ENCODE data around the gene NR4A3. TPM values are rescaled to one million over a fixed set of nuclear protein-coding genes. Genes with fewer than 3 reads are reported as not detected.

NR4A3 gene
- total and polyA plus RNA-seq, 9 of the 15 experiments (the other 6 are each of a cell fraction or from before 2014, with no cell fraction given), result 0.04 to 0.07 TPM; not detected in 7

GRCh38 chr9:99852617-99853016 is 30.9 kb downstream of the NR4A3 start:
- 0% methylated on average over 4 of the region's 4 CpGs for WGBS (ENCODE audit: insufficient coverage, low coverage, missing lambda C conversion rate)
- no peaks in the 10 kb centered on the region for H3K36me3 ChIP-seq (ENCODE audit: control insufficient read depth, insufficient read depth, low read length)
- FAIRE-seq, result no peak
- H3K9ac ChIP-seq (ENCODE audit: insufficient read depth in 1 of 2, low read depth in 2 of 2, low read length in 2 of 2), result no peak overlapping the region
- no peak for ATAC-seq
- no TSS peak for BruUV-seq (replicated peaks)
- no peak overlapping the region for H2AFZ ChIP-seq (ENCODE audit: low read depth, low read length)
- intact Hi-C loops (cut with micrococcal nuclease), result no loop called here
- ChIA-PET CTCF (ENCODE audit: low intra/inter-chr PET ratio) (no interaction called here), POLR2A (interaction anchor here (0.7 to 1.0 kb wide), 2 partner anchors 11 to 1068 kb away, joined by 3 read pairs; no protein-coding TSS in a partner anchor)
- H4K20me1 ChIP-seq (replicated peaks; ENCODE audit: control insufficient read depth, insufficient read depth, low read length), result no peaks in the 10 kb centered on the region
- H3K4me3 ChIP-seq, result no peak overlapping the region
- no peak overlapping the region for H3K4me2 ChIP-seq (ENCODE audit: insufficient read depth, low read length)
- H3K27me3 ChIP-seq (ENCODE audit: control insufficient read depth in 2 of 2, insufficient read depth in 2 of 2, low read length in 2 of 2), result peaks cover 8 to 10% of the 10 kb centered on the region in 2 experiments; a peak in 3 of 5 replicates
- H3K79me2 ChIP-seq (ENCODE audit: control insufficient read depth, insufficient read depth, low read length), result no peaks in the 10 kb centered on the region
- H3K9me1 ChIP-seq (ENCODE audit: control insufficient read depth, insufficient read depth, low read length), result no peaks in the 10 kb centered on the region
- H3K27ac ChIP-seq (ENCODE audit: extremely low read depth, low read depth, low read length), result no peak overlapping the region
- no peaks in the 10 kb centered on the region for H3K9me3 ChIP-seq (replicated peaks; ENCODE audit: control insufficient read depth, insufficient read depth, low read depth, low read length)
- in situ Hi-C loops (cut with MboI), result no loop called here
- no peak for DNase-seq (ENCODE audit: extremely low read depth in 1 of 4, low spot score in 3 of 4)
- H3K4me1 ChIP-seq (replicated peaks in 1 of 2; ENCODE audit: control insufficient read depth in 2 of 2, insufficient read depth in 2 of 2, low read length in 2 of 2), result no peaks in the 10 kb centered on the region
- TF ChIP-seq HINFP (tag; conservative IDR thresholded peaks at IDR 0.05; ENCODE audit: low read depth), result no peak
- no peak for TF ChIP-seq ZHX1 (conservative IDR thresholded peaks at IDR 0.05; ENCODE audit: low read length)
- TF ChIP-seq SMARCE1 (IDR thresholded peaks at IDR 0.05), result no peak
- no peak for TF ChIP-seq ZBTB40 (IDR thresholded peaks at IDR 0.05)
- no peak for TF ChIP-seq ZBTB40 (CRISPR knock-in tag; IDR thresholded peaks at IDR 0.05)
- TF ChIP-seq RBM14 (IDR thresholded peaks at IDR 0.05; ENCODE audit: borderline replicate concordance, insufficient read depth, low read depth, low read length), result no peak
- no peak for TF ChIP-seq SP1 (CRISPR knock-in tag; IDR thresholded peaks at IDR 0.05)
